Transverse colon (tissue), 4 donors: Measurements from ENCODE around the gene DHRS13. TPM values are rescaled to one million over a fixed set of nuclear protein-coding genes. Genes with fewer than 3 reads are reported as not detected.

Experiments
- DNase-seq: peaks from one replicate; pipeline ENCODE4 v3.0.0-alpha.2; 2019
- H3K27ac ChIP-seq, 4 donors: fragments of 200-600 bp; sonication (generic); 2 replicates each; pipeline ENCODE4 v1.5.1; 2016 to 2018; ENCODE audit warnings: inconsistent platforms in 4 of 4
- H3K27me3 ChIP-seq: fragments of 200-600 bp; sonication (generic); 2 replicates; pipeline ENCODE4 v1.5.1; 2017; ENCODE audit warnings: inconsistent platforms
- H3K36me3 ChIP-seq, 4 donors: fragments of 200-600 bp; sonication (generic); 2 replicates each; pipeline ENCODE4 v1.5.1; 2017 to 2019; ENCODE audit warnings: inconsistent platforms in 4 of 4
- H3K4me1 ChIP-seq, 4 donors: fragments of 200-600 bp; sonication (generic); 2 replicates each; pipeline ENCODE4 v1.5.1; 2017 to 2020; ENCODE audit warnings: inconsistent platforms in 4 of 4
- H3K4me3 ChIP-seq, 4 donors: fragments of 200-600 bp; sonication (generic); 1 replicate in 1 of 4; 2 replicates in 3 of 4; pipeline versions ENCODE4 v1.5.1 to v1.6.1; 2017 to 2019; ENCODE audit warnings: inconsistent platforms in 4 of 4
- H3K9me3 ChIP-seq, 2 donors: fragments of 200-600 bp; sonication (generic); 2 replicates each; pipeline ENCODE4 v1.5.1; 2017 to 2019; ENCODE audit warnings: inconsistent platforms in 2 of 2
- EP300 ChIP-seq: sonication (generic); formaldehyde crosslinking; IDR thresholded peaks from one replicate; pipeline ENCODE4 v1.6.1; 2017; ENCODE audit warnings: antibody characterized with exemption, low read depth
- POLR2A ChIP-seq: fragments of 450-650 bp; IDR thresholded peaks from one replicate; pipeline ENCODE4 v1.6.1; 2016; ENCODE audit warnings: antibody characterized with exemption, mild to moderate bottlenecking, moderate library complexity
- POLR2AphosphoS5 ChIP-seq, 3 donors: sonication (generic); formaldehyde crosslinking; IDR thresholded peaks; one replicate each; pipeline ENCODE4 v1.6.1; 2016; ENCODE audit warnings: antibody characterized with exemption in 3 of 3
- WGBS, 2 donors: methylation state at CpG; one replicate each; pipeline ENCODE4 v1.1.5; 2018; ENCODE audit warnings: low coverage in 1 of 2; 5-methylcytosine and 5-hydroxymethylcytosine counted together
- in situ Hi-C, 4 donors: fragments of 200-750 bp; cut with MboI; loops; one replicate each; pipeline versions ENCODE4 v1.15.0 to v1.15.1; 2017; ENCODE audit warnings: low sequenced_read_pairs in 3 of 4, low pct_ligation_motif_present in 1 of 4, low pct_unique_long_range_greater_than_20kb in 1 of 4
- intact Hi-C: fragments of 100-400 bp; cut with DNase I; formaldehyde crosslinking; loops from one replicate; pipeline ENCODE4 v1.15.1; 2023; ENCODE audit warnings: low total_unique reads
- total RNA-seq, 4 donors: library from RNA; depleted of rRNA; stranded (reverse); fragments of >200 nt; gene quantifications; one replicate each; pipeline ENCODE4 v1.1.0, GENCODE V29; 2016
- TF ChIP-seq, protein P1 (sequence below), 5 experiments: fragments of 200-600 bp in 3 of 5; fragments of 450-650 bp in 2 of 5; sonication (generic) in 3 of 5; IDR thresholded peaks; 1 replicate in 2 of 5; 2 replicates in 3 of 5; pipeline ENCODE4 v1.5.1; 2016 to 2017; ENCODE audit warnings: antibody characterized with exemption in 5 of 5, inconsistent platforms in 3 of 5, mild to moderate bottlenecking in 2 of 5, moderate library complexity in 1 of 5

The DHRS13 gene
- total RNA-seq, 4 donors from 2014 or later, result 2.2 to 6.5 (median 6.0) TPM

DNA sequence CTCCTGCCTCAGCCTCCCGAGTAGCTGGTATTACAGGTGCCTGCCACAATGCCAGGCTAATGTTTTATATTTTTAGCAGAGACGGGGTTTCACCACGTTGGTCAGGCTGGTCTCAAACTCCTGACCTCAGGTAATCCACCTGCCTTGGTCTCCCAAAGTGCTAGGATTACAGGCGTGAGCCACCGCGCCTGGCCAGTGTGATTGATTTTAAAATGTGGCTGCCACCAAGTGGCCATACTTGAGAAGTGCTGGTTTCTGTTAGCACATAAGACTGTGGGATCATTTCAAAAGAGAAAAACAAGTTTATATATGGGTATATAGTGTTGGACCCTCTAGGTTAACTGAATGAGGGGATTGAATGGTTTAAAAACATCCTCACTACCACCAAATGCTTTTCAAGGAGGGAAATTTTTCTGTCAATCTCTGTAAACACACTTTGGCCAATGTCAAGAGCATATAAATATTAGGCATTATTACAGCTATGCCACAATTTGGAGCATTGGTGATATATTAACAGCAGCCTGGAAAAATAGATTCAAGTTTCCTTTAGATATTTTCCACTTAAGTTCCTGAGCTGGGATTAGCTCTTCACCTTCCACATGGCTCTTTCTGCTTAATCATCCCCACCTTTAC is 13.5 kb upstream of the DHRS13 start:
- 41% methylated on average over 6 of the region's 6 CpGs; no CpG with 5 or more reads in 1 of the 2 donors for WGBS, 2 donors
- Histone ChIP-seq H3K36me3 (peaks cover 0 to 73% (median 28%) of the 10 kb centered on the region in 4 donors), H3K9me3 (no peaks in the 10 kb centered on the region), H3K4me3 (no peak overlapping the region), H3K4me1 (peaks cover 5 to 12% (median 9%) of the 10 kb centered on the region in 4 donors), H3K27me3 (no peaks in the 10 kb centered on the region), H3K27ac (no peak overlapping the region)
- TF ChIP-seq POLR2A, result no peak
- TF ChIP-seq, protein P1, sequence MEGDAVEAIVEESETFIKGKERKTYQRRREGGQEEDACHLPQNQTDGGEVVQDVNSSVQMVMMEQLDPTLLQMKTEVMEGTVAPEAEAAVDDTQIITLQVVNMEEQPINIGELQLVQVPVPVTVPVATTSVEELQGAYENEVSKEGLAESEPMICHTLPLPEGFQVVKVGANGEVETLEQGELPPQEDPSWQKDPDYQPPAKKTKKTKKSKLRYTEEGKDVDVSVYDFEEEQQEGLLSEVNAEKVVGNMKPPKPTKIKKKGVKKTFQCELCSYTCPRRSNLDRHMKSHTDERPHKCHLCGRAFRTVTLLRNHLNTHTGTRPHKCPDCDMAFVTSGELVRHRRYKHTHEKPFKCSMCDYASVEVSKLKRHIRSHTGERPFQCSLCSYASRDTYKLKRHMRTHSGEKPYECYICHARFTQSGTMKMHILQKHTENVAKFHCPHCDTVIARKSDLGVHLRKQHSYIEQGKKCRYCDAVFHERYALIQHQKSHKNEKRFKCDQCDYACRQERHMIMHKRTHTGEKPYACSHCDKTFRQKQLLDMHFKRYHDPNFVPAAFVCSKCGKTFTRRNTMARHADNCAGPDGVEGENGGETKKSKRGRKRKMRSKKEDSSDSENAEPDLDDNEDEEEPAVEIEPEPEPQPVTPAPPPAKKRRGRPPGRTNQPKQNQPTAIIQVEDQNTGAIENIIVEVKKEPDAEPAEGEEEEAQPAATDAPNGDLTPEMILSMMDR (IDR thresholded peaks at IDR 0.05), result peak; percentile 61 to 76 (median 70)
- in situ Hi-C loops (loop anchor here in 3 of 4 donors (10.0 to 25.0 kb wide), 2 partner anchors 154 to 162 kb away; no protein-coding TSS in a partner anchor), intact Hi-C loops (no loop called here)
- DNase-seq, result no peak

DNA sequence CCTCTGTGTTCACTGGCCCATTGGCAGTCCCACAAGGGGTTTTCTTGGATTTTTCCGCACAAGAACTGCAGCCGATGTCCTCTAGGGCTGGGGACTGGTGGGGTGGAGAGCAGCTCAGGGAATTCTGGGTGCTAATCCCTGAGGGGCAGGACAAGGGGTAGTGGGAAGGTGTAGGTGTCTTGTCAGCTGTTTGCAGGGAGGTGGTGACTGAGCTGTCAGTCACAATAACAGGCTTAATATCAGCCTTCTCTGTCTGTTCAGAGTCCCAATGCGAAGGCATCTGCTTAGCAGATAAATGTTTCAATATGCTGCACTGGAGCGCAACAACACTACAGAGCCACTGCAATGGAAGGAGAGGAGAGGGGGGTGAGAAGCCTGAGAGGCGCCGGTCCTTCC is 10.1 kb upstream of the DHRS13 start:
- H3K27ac ChIP-seq, result peak overlapping the region; percentile 21 to 57 (median 52)
- intact Hi-C loops, result no loop called here

DNA sequence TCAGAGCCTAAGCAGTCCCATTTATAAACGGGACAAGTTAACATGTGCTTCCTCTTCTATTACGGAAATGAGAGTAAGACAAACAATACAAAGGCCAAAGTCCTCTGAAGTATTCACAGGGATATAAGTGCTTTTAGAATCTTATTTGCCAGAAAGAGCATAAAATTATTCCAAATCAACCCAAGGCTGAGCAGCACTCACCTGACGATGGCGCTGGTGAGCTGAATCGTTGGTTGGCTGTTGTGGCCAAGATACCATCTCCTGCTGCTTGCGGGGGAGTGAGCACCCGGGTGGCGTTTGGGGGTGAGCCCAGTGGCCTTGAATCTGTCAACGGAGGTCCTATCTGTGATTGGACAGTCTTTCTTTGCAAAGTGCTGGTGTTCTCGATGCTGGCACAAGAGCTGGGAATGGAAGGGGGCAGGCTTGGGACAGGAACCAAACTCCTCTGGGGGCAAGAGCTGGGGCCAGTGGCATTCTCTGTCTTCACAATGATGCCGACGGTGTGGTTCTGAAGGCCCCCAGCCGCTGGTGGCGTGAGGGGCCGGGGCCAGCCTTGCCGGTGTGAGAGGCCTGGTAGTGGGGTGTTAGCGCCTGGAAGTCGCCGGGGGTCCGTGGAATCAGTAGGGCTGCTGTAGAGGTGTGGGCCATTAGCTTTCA is 9.5 kb upstream of the DHRS13 start:
- 70% methylated on average over 20 of the region's 20 CpGs; no CpG with 5 or more reads in 1 of the 2 donors for WGBS, 2 donors
- Histone ChIP-seq H3K27ac (peak overlapping the region; percentile 33 to 57 (median 52)), H3K4me3 (no peak overlapping the region), H3K36me3 (peaks cover 0 to 70% (median 26%) of the 10 kb centered on the region in 4 donors), H3K27me3 (no peaks in the 10 kb centered on the region), H3K9me3 (no peaks in the 10 kb centered on the region), H3K4me1 (peaks cover 17 to 32% (median 25%) of the 10 kb centered on the region in 4 donors)
- DNase-seq, result peak; percentile 68
- TF ChIP-seq POLR2A, result no peak
- TF ChIP-seq EP300, result no peak
- TF ChIP-seq, protein P1 (IDR thresholded peaks at IDR 0.05), result peak; percentile 38 to 60 (median 51)
- TF ChIP-seq POLR2AphosphoS5 (IDR thresholded peaks at IDR 0.05), result peak in 1 of 3 donors; percentile 21
- intact Hi-C loops (no loop called here), in situ Hi-C loops (loop anchor here in 3 of 4 donors (10.0 to 25.0 kb wide), 2 partner anchors 150 to 158 kb away; no protein-coding TSS in a partner anchor)

More for the DNA sequence above, 10.1 kb upstream of the DHRS13 start:
- Histone ChIP-seq H3K4me3 (no peak overlapping the region), H3K4me1 (peaks cover 16 to 26% (median 20%) of the 10 kb centered on the region in 4 donors), H3K36me3 (peaks cover 0 to 76% (median 29%) of the 10 kb centered on the region in 4 donors), H3K9me3 (no peaks in the 10 kb centered on the region), H3K27me3 (no peaks in the 10 kb centered on the region)
- 93 to 100% methylated on average over 3 to 6 of the region's 6 CpGs for WGBS, 2 donors
- TF ChIP-seq, protein P1 (IDR thresholded peaks at IDR 0.05), result no peak
- no peak for TF ChIP-seq POLR2AphosphoS5 (IDR thresholded peaks at IDR 0.05)
- TF ChIP-seq POLR2A, result no peak
- no peak for TF ChIP-seq EP300
- DNase-seq, result no peak
- in situ Hi-C loops, result loop anchor here in 3 of 4 donors (10.0 to 25.0 kb wide), 2 partner anchors 151 to 158 kb away; no protein-coding TSS in a partner anchor

DNA sequence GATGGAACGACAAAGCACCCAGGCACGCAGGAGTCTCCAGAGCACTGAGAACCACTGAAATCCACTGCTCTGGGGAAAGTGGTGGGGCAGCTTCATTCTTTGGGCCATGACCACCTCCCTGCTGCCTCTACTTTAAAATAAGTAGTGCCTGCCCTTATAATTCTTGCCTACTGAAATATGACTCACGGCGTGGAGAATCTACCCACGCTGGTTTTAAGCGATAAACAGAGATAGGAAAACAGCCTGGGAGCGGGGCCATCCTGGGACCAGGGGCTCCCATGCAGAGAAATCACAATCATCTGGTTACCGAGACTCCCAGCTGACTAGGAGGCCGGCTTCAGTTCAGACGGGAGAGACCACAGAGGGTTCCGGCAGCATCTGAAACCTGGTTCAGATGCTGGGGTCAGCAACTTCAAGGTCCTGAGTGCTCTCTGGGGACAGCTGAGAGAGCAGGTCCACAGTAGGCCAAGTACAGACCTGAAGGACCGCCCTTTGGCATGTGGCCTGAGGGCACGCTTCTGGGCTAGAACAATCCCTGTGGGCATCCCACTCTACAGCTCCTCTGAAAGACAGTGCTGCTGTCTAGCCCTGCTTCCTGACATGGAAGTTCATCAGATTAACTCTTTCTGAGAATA is 8.6 kb upstream of the DHRS13 start:
- peaks cover 20 to 39% (median 29%) of the 10 kb centered on the region in 4 donors for H3K4me1 ChIP-seq
- in situ Hi-C loops (loop anchor here in 3 of 4 donors (10.0 to 25.0 kb wide), 2 partner anchors 149 to 157 kb away; no protein-coding TSS in a partner anchor), intact Hi-C loops (no loop called here)
- H3K4me3 ChIP-seq, result no peak overlapping the region
- H3K27ac ChIP-seq, result peak overlapping the region; percentile 33 to 57 (median 52)
- H3K9me3 ChIP-seq, result no peaks in the 10 kb centered on the region
- H3K27me3 ChIP-seq, result no peaks in the 10 kb centered on the region
- WGBS, 2 donors, result 94% methylated on average over 12 of the region's 13 CpGs; no CpG with 5 or more reads in 1 of the 2 donors
- TF ChIP-seq EP300 (no peak), POLR2AphosphoS5 (IDR thresholded peaks at IDR 0.05) (no peak), POLR2A (no peak)
- TF ChIP-seq, protein P1 (IDR thresholded peaks at IDR 0.05), result no peak
- DNase-seq, result no peak
- H3K36me3 ChIP-seq, result peaks cover 0 to 62% (median 23%) of the 10 kb centered on the region in 4 donors
